Hepatocyte (in vitro differentiated cells): ENCODE data around the gene COG2.

ENCODE experiments used
- CTCF ChIP-seq: fragments of 200-600 bp; sonication (generic); IDR thresholded peaks from 2 replicates; pipeline ENCODE4 v1.5.1; 2016; ENCODE audit warnings: antibody characterized with exemption, mild to moderate bottlenecking; ENCODE audit not compliant: poor library complexity
- EZH2 ChIP-seq: fragments of 200-600 bp; sonication (generic); IDR thresholded peaks from 2 replicates; pipeline ENCODE4 v1.6.1; 2016; ENCODE audit warnings: antibody characterized with exemption, mild to moderate bottlenecking, borderline replicate concordance
- EZH2phosphoT487 ChIP-seq: fragments of 200-600 bp; sonication (generic); IDR thresholded peaks from one replicate; pipeline ENCODE4 v1.6.1; 2018; ENCODE audit warnings: antibody characterized with exemption, mild to moderate bottlenecking, low read depth, moderate library complexity; ENCODE audit not compliant: unreplicated experiment, severe bottlenecking

- TF ChIP-seq CTCF (no peak), EZH2phosphoT487 (no peak), EZH2 (no peak)
Observed at GRCh38 chr1:230712470-230712942, 70.2 kb downstream of the COG2 start.
